SKM-1 (cell line): ENCODE data around the gene GORASP1.
"Not testable (repeated sequence)": the region's sequence is repeated elsewhere in the genome, so short reads cannot be mapped to it uniquely, and the experiment has no call there.

Experiments
- DNase-seq: peaks from one replicate; lab custom pipeline; 2025; ENCODE audit not compliant: unreplicated experiment; lab: John Stamatoyannopoulos, UW

GORASP1 gene

DNA sequence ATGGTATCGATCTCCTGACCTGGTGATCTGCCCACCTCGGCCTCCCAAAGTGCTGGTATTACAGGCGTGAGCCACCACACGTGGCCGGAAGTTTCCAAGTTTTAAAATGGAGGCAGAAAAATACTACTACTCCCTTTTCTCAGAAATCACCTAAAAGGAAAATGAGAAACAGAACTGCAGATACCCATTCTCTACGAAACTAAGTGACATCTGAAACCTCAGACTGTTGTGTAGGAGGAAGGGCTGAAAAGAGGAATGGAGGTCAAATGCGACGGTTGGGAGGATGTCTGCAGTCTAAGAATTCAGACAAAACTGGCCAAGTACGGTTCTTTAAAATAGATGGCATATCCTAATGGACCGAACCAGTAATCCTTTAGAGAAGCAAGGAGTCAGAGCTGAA lies 31.5 kb downstream of the GORASP1 start:
- DNase-seq: no peak

DNA sequence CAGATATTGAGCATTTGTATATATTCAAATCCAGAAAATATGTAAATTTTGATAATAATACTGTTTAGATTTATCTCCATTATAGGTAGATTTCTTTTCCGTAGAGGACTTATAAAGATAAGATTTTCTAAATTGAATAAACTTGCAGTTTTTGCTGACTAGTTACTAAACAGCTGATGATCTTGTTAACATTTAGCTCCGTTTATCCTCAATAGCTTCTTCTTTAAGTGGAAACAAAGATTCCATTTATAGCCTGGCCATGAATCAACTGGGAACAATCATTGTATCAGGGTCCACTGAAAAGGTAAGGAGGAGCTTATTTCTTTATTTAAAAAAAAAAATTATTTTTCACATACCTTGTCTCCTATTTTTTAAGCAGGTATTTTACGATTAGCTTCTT lies 38.9 kb downstream of the GORASP1 start:
- DNase-seq: no peak

DNA sequence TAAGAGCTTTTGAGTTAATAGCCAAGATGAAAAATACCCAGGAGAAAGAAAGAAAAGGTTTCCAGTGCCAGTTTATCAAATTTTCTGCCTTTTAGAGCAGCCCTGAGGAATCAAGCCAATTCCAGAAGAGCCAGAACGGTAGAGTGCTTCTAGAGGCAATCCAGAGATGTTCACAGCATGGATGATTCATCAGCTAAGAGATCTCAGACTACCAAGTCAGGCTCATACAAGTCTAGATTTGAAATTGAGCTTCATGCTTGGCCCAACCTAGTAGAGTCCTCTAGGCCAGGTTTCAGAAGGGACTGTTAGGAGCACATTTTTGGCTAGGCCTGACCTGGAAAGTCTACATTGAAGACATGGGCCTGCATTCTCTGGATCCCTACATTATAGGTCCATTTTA lies 40.1 kb downstream of the GORASP1 start:
- no peak for DNase-seq

DNA sequence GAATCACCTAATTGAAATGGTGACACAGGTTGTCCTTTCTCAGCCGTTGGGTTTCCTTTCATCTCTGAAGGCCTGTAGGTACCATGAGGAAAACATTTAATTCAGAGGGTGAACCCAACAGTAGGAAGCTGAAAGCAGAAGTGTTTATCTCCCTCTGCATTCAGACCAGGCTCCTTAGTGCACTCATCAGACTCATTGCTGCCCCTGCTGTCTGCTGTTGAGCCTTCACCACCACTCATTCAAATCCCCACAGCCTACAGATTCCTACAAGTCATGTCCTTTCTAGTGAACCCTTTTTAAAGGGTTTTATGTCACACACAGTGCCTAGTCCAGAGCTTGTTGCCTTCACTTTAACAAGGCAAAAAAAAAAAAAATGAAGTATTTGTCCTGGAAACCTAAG lies 42.2 kb downstream of the GORASP1 start:
- peak; percentile 79 for DNase-seq

DNA sequence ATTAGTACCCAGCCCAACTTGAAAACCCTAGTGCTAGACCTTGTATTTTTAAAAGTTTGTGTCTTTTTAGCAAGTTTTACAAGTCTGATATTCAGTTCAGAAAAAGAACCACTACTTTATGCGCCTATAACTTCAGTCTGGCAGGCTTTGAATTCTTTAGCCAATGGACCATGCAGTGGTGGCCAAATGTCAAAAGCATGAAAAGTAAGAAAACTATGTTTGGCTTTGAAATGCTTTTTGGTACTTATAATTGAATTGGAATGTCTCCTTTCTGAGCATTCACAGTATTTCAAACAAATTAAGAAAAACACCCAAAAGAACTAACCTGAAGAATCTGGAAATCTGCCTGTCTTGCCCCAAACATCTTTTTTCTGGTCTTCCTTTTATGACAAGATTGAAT lies 42.8 kb downstream of the GORASP1 start:
- DNase-seq: no peak

DNA sequence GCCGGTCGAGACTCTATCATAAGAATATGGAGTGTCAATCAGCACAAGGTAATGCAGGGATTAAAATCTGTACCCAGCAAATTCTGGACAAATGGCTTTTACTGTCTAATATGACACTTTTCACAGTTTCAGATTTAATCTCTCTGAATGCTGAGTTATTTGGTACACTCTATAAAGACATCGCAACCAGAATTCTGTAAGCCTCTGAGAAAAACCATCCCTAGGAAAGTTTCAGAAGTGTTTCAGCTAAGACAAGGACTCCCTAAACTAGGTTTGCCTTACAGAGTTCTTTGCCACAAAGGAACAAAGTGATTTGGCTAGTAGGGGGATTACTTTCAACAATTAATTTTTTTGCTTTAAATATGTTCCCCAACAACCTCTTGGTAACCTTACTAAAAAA lies 44.3 kb downstream of the GORASP1 start:
- DNase-seq: no peak

DNA sequence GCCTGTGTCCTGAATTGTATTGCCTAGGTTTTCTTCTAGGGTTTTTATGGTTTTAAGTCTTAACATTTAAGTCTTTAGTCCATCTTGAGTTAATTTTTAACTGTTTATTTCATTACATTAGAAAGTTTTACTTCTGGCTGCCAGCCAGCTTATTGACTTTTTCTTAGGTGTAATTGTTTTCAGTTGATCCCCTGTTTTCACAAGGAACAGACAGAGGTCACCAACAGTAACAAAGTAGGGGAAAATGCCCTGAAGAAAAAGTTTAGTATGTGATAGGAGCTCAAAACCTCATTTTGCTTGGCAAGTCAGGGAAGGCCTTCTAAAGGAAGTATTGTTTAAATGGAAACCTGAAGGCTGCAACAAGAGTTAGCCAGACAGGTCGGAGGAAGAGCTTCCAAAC lies 45.2 kb downstream of the GORASP1 start:
- no peak for DNase-seq

DNA sequence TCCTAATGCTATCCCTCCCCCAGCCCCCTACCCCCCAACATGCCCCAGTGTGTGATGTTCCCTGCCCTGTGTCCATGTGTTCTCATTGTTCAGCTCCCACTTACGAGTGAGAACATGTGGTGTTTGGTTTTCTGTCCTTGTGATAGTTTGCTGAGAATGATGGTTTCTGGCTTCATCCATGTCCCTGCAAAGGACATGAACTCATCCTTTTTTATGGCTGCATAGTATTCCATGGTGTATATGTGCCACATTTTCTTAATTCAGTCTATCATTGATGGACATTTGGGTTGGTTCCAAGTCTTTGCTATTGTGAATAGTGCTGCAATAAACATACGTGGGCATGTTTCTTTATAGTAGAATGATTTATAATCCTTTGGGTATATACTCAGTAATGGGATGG lies 46.2 kb downstream of the GORASP1 start:
- DNase-seq: not testable (repeated sequence)

DNA sequence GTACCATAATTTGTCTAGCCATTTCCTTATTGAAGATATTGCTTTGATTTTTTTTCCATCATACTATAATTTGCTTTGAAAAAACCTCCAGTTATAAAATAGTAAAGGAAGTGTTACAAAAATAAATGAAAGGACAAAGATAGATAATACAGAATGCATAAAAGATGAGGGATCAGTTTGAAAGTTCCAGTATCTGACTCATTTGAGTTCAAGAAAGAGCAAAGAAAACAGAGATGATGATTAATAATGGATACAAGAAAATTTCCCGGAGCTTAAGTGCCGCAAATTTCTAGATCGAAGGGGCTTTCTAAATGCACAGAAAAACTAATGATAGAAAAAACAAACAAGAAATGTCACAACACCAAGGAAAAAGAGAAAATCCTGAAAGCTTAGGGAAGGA lies 51.3 kb downstream of the GORASP1 start:
- no peak for DNase-seq

DNA sequence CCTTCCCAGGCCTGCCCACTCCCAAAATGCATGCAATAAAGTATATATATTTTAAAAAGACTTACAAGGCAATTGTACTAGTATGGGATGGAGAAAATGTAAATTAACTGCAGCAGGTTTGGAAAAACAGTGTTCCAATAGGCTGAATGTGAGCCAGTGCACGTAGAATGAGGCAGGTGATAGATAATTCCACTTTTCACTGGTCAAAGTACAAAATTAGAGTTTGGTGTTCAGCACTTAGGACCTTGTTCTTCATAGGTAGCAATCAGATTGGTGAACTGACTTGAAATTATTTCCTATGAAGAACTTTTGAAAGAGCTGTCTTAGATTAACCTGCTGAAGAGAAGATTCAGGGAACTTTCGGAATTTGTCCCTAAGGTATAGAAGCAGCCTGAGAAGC lies 53.7 kb downstream of the GORASP1 start:
- no peak for DNase-seq

DNA sequence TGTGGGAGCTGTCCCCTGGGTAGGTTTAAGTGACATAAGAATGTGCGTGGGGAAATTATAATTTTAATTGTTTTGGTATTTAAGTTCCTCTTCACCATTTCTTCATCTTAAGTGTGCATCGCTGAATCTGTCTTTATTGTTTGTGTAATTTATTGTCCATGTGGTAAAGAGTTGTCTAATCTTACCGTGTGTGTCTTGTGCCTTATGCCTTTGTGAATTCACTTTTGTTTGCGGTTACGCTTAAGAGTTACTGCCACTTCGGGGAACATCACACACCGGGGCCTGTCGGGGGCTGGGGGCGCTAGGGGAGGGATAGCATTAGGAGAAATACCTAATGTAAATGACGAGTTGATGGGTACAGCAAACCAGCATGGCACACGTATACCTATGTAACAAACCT lies 54.8 kb downstream of the GORASP1 start:
- DNase-seq: no peak

DNA sequence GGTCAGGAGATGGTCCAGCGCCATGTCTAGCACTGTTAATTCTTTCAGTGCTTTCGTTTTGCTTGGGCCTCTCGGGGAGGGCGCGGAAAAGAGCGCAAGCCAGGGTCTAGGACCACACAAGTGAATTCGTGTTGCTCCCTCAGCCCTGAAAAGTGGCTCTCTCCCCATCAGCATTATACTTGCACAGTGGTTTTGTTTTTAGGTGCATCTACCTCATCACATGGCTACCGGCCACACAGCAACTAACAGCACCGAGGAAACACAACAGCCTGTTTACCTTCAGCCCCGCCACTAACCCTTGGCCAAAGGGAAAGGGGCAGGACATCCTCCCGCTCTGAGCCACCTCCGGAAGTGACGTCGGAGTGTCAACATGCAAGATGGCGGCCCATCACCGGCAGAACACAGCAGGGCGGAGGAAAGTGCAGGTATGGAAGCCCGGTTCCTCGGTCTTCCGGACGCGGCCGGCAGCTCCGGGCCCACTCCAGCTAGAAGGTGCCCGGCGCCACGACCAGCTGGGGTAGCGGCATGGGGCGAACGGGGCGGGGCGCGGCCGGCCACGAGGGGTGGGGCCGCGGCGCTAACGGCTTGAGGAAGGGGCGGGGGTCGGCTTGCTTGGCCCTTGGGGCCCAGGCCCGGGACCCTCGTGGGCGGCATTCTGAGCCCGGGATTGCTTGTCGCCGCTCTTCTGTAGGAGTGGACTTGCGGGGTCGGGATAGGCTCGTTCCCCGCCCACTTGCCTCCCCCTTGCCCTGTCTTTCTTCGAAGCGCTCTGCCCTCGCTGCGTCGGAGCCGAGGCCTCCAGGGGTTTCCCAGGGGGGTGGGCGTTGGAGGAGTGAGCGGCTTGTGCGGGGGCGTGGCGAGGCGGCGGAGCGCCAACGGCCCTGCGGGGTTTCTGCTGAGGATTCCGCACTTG lies 55.5 kb downstream of the GORASP1 start, which contains the start of the genes SCN11A and WDR48:
Gene SCN11A, minus strand, starts transcription at position 296 of the 913 bp plus-strand sequence. CDS start 101,582 bp downstream, outside the sequence.
Gene WDR48, plus strand, starts transcription at position 368 of the 913 bp plus-strand sequence. Its CDS starts 10 bp downstream, at position 378.
- DNase-seq: peak; percentile 76

DNA sequence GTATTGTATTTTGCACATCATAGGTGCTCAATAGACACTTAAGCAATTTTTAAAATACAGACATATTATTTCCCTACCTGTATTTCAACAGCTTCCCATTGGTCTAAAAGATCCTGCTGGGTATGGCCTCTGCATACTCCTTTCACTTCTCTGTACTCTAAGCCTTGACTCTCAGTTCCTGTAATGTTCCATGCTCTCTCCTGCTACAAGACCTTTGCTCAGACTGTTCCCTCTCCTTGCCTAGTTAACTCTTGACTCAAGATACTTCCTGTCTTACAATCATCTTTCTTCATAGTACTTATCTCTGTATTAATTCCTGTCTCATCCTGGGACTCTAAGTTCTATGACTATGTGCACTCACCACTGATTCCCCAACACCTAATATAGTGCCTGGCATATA lies 57.4 kb downstream of the GORASP1 start:
- DNase-seq: peak; percentile 60
